IPS-18a (cell line): ENCODE results near the gene DDR1.
"Not testable (repeated sequence)": the region's sequence is repeated elsewhere in the genome, so short reads cannot be mapped to it uniquely, and the experiment has no call there.

ENCODE experiments used
- H3K27ac ChIP-seq: one replicate; pipeline ENCODE4 v1.5.1; 2013; ENCODE audit warnings: low read length
- H3K27me3 ChIP-seq: one replicate; pipeline ENCODE4 v1.6.1; 2013; ENCODE audit warnings: mild to moderate bottlenecking, low read length; ENCODE audit not compliant: control insufficient read depth, insufficient read depth
- H3K36me3 ChIP-seq: one replicate; pipeline ENCODE4 v1.6.1; 2013; ENCODE audit warnings: low read depth, low read length; ENCODE audit not compliant: control insufficient read depth
- H3K4me1 ChIP-seq: one replicate; pipeline ENCODE4 v1.6.1; 2013; ENCODE audit warnings: low read depth, low read length; ENCODE audit not compliant: control insufficient read depth
- H3K4me3 ChIP-seq: one replicate; pipeline ENCODE4 v1.5.1; 2013; ENCODE audit warnings: low read length
- H3K9ac ChIP-seq: one replicate; pipeline ENCODE4 v1.6.1; 2013; ENCODE audit warnings: mild to moderate bottlenecking, low read length, moderate library complexity
- H3K9me3 ChIP-seq: one replicate; pipeline ENCODE4 v1.6.1; 2013; ENCODE audit warnings: low read depth, low read length; ENCODE audit not compliant: control insufficient read depth

DDR1 gene

GRCh38 chr6:30914854-30915590 lies 30.7 kb downstream of the DDR1 start:
- H3K36me3 ChIP-seq, result peaks cover 51% of the 10 kb centered on the region
- peak overlapping the region; percentile 81 for H3K4me3 ChIP-seq
- H3K27me3 ChIP-seq, result no peaks in the 10 kb centered on the region
- H3K9me3 ChIP-seq, result no peaks in the 10 kb centered on the region
- H3K27ac ChIP-seq, result no peak overlapping the region
- peaks cover 6% of the 10 kb centered on the region for H3K4me1 ChIP-seq
- H3K9ac ChIP-seq, result peak overlapping the region; percentile 70

- H3K4me1 ChIP-seq, result peaks cover 6% of the 10 kb centered on the region
- no peaks in the 10 kb centered on the region for H3K27me3 ChIP-seq
- peaks cover 51% of the 10 kb centered on the region for H3K36me3 ChIP-seq
- H3K4me3 ChIP-seq, result no peak overlapping the region
- no peaks in the 10 kb centered on the region for H3K9me3 ChIP-seq
- no peak overlapping the region for H3K27ac ChIP-seq
- no peak overlapping the region for H3K9ac ChIP-seq
Observed at GRCh38 chr6:30915591-30915946, 31.2 kb downstream of the DDR1 start.

GRCh38 chr6:30917041-30917440 lies 32.7 kb downstream of the DDR1 start:
- Histone ChIP-seq H3K27me3 (no peaks in the 10 kb centered on the region), H3K27ac (no peak overlapping the region), H3K4me1 (peaks cover 6% of the 10 kb centered on the region), H3K36me3 (peaks cover 45% of the 10 kb centered on the region), H3K9me3 (no peaks in the 10 kb centered on the region), H3K4me3 (no peak overlapping the region), H3K9ac (no peak overlapping the region)

GRCh38 chr6:30917487-30917886 lies 33.2 kb downstream of the DDR1 start:
- Histone ChIP-seq H3K36me3 (peaks cover 47% of the 10 kb centered on the region), H3K4me3 (no peak overlapping the region), H3K27me3 (no peaks in the 10 kb centered on the region), H3K9ac (no peak overlapping the region), H3K4me1 (peaks cover 6% of the 10 kb centered on the region), H3K9me3 (no peaks in the 10 kb centered on the region), H3K27ac (no peak overlapping the region)

- Histone ChIP-seq H3K27me3 (no peaks in the 10 kb centered on the region), H3K9me3 (no peaks in the 10 kb centered on the region), H3K36me3 (peaks cover 55% of the 10 kb centered on the region), H3K4me3 (no peak overlapping the region), H3K27ac (no peak overlapping the region), H3K4me1 (peaks cover 6% of the 10 kb centered on the region), H3K9ac (no peak overlapping the region)
Observed at GRCh38 chr6:30918670-30919069, 34.4 kb downstream of the DDR1 start.

GRCh38 chr6:30922447-30922852 lies 38.1 kb downstream of the DDR1 start:
- H3K9ac ChIP-seq, result no peak overlapping the region
- no peaks in the 10 kb centered on the region for H3K9me3 ChIP-seq
- no peak overlapping the region for H3K27ac ChIP-seq
- H3K36me3 ChIP-seq, result peaks cover 62% of the 10 kb centered on the region
- no peaks in the 10 kb centered on the region for H3K4me1 ChIP-seq
- H3K27me3 ChIP-seq, result no peaks in the 10 kb centered on the region
- no peak overlapping the region for H3K4me3 ChIP-seq

GRCh38 chr6:30924040-30924627 lies 39.8 kb downstream of the DDR1 start:
- H3K4me1 ChIP-seq, H3K27me3 ChIP-seq, H3K9me3 ChIP-seq, H3K9ac ChIP-seq, H3K27ac ChIP-seq, H3K4me3 ChIP-seq: not testable (repeated sequence)
- peaks cover 55% of the 10 kb centered on the region for H3K36me3 ChIP-seq

- no peaks in the 10 kb centered on the region for H3K4me1 ChIP-seq
- peaks cover 35% of the 10 kb centered on the region for H3K36me3 ChIP-seq
- H3K27me3 ChIP-seq, result no peaks in the 10 kb centered on the region
- no peak overlapping the region for H3K9ac ChIP-seq
- H3K4me3 ChIP-seq, result no peak overlapping the region
- H3K27ac ChIP-seq, result no peak overlapping the region
- H3K9me3 ChIP-seq, result peaks cover 5% of the 10 kb centered on the region
Observed at GRCh38 chr6:30926644-30927043, 42.3 kb downstream of the DDR1 start.

GRCh38 chr6:30927080-30927479 lies 42.8 kb downstream of the DDR1 start:
- H3K4me1 ChIP-seq, H3K4me3 ChIP-seq, H3K27ac ChIP-seq, H3K27me3 ChIP-seq, H3K9ac ChIP-seq, H3K9me3 ChIP-seq: not testable (repeated sequence)
- peaks cover 34% of the 10 kb centered on the region for H3K36me3 ChIP-seq

- H3K36me3 ChIP-seq, result peaks cover 20% of the 10 kb centered on the region
- H3K4me1 ChIP-seq, result no peaks in the 10 kb centered on the region
- no peak overlapping the region for H3K27ac ChIP-seq
- peaks cover 5% of the 10 kb centered on the region for H3K9me3 ChIP-seq
- no peaks in the 10 kb centered on the region for H3K27me3 ChIP-seq
- no peak overlapping the region for H3K9ac ChIP-seq
- no peak overlapping the region for H3K4me3 ChIP-seq
Observed at GRCh38 chr6:30928677-30929076, 44.4 kb downstream of the DDR1 start.

- no peaks in the 10 kb centered on the region for H3K27me3 ChIP-seq
- no peak overlapping the region for H3K27ac ChIP-seq
- no peaks in the 10 kb centered on the region for H3K4me1 ChIP-seq
- peaks cover 15% of the 10 kb centered on the region for H3K36me3 ChIP-seq
- peaks cover 5% of the 10 kb centered on the region for H3K9me3 ChIP-seq
- H3K9ac ChIP-seq, result no peak overlapping the region
- no peak overlapping the region for H3K4me3 ChIP-seq
Observed at GRCh38 chr6:30930506-30930905, 46.2 kb downstream of the DDR1 start.

GRCh38 chr6:30931272-30931671 lies 47.0 kb downstream of the DDR1 start:
- H3K4me3 ChIP-seq, result no peak overlapping the region
- H3K36me3 ChIP-seq, result peaks cover 7% of the 10 kb centered on the region
- H3K9me3 ChIP-seq, result peaks cover 5% of the 10 kb centered on the region
- no peak overlapping the region for H3K9ac ChIP-seq
- H3K27ac ChIP-seq, result no peak overlapping the region
- H3K27me3 ChIP-seq, result no peaks in the 10 kb centered on the region
- no peaks in the 10 kb centered on the region for H3K4me1 ChIP-seq
